Medulla oblongata (tissue), 1 donor: ENCODE measurements around the gene LRP6.
"Not testable (repeated sequence)": the region's sequence is repeated elsewhere in the genome, so short reads cannot be mapped to it uniquely, and the experiment has no call there.

Experiments
- DNase-seq: peaks from one replicate; pipeline ENCODE4 v3.0.0-alpha.2; 2015; ENCODE audit errors: extremely low spot score

LRP6 gene

GRCh38 chr12:12265571-12266388 lies 1.1 kb downstream of the LRP6 start:
- peak; percentile 57 for DNase-seq

DNA sequence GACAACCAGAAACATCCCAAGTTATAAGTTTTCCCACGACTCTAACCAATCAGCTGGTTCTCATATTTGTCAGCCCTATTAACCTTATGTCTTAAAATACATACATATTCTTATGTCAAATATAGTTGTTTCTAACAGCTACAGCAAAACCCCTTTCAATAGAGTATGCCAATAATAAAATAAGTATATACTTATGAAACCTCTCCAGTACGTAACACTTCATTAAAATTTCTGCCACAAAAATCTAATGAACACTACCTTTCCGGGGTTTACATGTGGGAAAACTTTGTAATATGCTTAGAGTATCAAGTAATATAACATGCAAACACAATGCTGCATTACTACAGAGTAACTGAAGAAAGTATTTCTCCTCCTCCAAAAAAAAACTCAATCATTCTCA lies 1.8 kb downstream of the LRP6 start:
- peak; percentile 13 for DNase-seq

DNA sequence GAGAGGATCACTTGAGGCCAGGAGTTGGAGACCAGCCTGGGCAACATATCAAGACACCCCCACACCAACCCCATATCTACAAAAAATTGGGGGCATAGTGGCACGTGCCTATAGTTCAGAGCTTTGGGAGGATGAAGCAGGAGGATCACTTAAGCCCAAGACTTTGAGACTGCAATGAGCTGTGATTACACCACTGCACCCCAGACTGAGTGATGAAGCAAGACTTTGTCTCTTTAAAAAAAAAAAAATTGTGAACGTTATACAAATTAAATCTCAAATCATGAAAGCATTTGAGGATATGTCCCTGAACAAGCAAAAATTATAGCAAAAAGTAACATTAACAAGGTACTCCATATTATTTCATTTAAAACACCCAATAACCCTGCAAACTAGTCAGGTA lies 2.9 kb downstream of the LRP6 start:
- no peak for DNase-seq

- not testable (repeated sequence) for DNase-seq
Measured at GRCh38 chr12:12256291-12256757, 10.5 kb downstream of the LRP6 start.

DNA sequence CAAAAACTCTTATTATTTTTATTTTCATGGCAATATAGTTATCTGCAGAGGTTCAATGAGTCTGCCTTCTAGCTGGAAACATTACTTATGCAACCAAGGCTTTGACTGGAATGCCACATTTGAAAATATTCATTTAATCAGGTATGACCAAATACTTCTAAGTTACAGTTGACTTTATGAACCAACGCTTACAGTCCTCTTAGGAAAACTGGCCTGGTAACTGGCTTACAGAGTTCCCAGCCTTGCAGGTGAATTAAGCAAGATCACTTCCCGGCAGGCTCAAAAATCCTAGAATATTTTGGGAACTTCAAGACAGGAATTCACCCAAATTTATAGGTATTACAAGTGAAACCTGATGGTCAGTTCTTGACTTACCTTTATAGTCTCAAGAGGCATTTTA lies 12.3 kb downstream of the LRP6 start:
- DNase-seq, result no peak

- DNase-seq, result no peak
Measured at GRCh38 chr12:12249216-12250050, 17.4 kb downstream of the LRP6 start.

DNA sequence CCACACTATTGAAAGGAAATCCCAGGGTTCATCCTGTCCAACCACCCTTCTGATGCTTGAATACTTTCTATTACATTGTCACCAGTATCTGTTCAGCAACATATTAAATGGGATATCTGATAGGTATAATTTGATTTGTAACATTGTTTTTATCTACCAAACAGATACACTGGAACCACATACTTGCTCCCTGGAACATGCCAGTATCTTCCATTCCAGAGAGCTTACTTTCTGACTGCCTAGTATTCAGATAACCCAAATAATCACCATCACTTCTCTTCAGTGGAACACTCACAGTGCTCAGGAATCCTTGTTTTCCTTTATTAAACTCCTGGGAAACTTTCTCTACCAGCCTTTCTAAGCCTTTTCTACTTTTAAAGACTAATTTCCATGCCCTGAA lies 19.3 kb downstream of the LRP6 start:
- no peak for DNase-seq

- peak; percentile 88 for DNase-seq
Measured at GRCh38 chr12:12244341-12244740, 22.5 kb downstream of the LRP6 start.

DNA sequence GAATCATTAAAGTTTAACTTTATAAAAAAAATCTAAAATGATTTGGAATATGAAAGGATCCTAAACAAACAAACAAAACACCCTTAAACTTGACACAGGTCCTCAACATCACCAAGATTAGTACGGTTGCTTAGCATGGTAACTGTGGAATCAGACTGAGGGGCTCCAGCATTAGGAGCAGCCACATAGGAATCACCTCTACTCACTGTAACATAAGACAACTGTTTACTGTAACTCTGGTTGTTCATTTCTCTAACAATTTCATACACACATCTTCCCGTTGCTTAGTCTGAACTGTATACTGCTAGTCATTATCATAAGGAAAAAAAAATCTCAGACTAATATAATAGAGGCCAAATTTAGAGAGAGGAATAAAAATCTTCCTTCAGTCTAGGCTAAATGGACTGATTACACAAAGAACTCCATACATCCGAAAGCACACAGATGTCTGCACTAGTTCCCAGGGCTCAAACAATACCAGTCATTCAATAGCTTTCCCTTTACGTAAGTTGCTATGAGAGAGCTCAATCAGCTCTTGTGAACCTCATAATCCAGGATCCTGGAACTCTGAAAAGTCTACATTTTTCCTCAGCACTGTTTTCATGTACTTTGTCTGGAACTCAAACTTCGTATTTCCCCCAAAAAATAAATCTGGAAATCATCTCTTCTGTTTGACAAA lies 26.0 kb downstream of the LRP6 start:
- DNase-seq, result peak; percentile 96

DNA sequence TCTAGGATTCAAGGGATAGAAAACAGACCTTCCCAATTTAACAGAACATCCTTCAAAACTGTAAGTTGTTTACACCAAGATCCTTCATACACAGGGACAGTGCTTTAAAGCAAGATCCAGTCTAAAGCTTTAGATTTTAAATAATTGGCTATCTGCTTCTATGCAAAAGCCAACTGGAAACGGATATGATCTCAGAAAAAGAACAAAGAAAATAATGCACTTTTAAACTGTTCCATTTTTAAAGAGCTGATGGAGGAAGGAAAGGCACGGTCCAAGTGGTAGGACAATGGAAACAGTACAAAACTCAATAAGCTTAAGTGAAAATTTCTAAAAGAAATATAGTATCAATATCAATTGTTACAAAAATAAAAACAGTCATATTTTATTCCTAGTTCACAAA lies 27.7 kb downstream of the LRP6 start:
- no peak for DNase-seq

DNA sequence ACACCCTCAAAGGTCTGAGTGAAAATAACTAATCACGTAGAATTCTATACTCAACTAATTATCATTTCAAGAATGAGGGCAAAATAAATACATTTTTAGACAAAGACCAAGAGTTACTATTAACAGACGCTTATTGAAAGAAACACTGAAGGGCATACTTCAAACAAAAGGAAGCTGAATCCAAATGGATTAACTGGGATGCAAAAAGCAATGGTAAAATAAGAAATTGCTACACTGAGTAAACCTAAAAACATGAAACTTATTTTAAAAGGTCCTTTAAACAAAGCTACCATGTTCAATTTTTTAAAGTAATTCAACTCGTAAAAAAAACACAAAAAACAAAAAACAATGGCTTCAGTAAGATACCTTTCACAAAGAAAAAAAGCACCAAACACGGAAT lies 28.2 kb downstream of the LRP6 start:
- DNase-seq, result no peak

DNA sequence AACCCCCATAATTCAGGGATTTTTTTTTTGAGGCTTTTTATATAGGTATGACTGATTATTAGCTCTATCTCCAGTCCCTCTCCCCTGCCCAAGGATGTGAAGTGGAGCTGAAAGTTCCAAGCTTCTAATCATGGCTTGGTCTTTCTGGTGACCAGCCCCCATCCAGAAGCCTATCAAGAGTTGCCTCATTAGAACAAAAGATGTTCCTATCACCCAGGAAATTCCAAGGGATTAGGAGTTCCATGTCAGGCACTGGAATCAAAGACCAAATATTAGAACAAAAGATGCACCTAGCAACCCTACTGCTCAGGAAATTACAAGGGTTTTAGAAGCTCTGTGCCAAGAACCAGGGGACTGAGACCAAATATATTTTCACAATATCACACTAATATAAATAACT lies 29.9 kb downstream of the LRP6 start:
- DNase-seq, result no peak

DNA sequence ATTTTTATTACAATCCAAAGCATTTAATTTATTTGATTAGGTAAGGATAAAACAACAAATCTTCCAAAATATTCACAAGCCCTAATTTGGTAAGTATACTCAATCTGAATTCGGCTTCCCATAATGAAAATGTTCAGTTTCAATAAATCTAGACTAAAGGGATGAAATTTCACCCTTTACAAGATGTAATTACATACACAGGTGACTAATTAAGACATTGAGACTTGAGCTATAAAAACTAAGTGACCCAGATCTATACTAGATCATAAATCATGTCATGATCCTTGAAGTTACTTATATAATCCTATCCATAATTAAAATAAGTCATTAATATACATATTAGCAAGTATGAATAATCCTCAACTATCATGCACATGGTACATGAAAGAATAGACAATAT lies 36.6 kb downstream of the LRP6 start:
- no peak for DNase-seq

DNA sequence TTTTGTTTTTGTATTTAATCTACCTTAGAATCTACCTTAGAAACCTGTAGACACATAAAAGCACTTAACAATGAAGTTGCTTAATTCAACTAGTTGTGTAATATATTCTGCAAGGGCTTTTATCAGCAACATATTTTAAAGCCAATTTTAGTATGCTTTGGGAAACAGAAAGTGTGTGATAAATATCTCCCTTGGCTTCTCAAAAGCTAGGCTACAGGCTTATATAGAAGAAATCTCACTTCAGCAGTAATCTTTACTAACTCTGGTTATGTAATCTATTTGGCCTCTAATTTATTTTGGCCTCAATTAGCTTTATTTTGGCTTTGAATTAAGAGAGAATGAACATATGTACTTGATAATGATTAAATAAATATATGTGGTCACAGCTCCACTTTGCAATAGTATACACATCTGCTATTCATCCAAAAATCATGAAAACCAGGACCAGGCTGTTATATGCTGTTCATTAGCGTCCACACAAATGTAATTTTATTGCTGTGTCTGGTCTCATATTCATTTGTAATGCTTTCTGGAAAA lies 37.2 kb downstream of the LRP6 start:
- no peak for DNase-seq

DNA sequence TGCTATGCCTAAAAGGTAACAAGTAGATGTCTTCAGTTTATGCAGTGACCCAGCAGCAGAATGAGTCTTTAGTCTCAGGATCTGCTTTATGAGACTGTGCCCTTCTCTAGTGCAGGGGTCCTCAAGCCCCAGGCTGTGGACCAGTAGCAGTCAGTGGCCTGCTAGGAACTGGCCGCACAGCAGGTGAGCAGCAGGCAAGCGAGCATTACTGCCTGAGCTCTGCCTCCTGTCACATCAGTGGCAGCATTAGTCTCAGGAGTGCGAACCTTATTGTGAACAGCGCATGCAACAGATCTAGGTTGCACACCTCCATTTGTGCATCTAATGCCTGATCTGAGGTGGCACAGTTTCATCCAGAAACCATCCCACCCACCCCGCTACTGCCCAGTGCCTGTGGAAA lies 38.4 kb downstream of the LRP6 start:
- DNase-seq, result no peak

- DNase-seq, result no peak
Measured at GRCh38 chr12:12226187-12226586, 40.7 kb downstream of the LRP6 start.

- no peak for DNase-seq
Measured at GRCh38 chr12:12224240-12224940, 42.5 kb downstream of the LRP6 start.

DNA sequence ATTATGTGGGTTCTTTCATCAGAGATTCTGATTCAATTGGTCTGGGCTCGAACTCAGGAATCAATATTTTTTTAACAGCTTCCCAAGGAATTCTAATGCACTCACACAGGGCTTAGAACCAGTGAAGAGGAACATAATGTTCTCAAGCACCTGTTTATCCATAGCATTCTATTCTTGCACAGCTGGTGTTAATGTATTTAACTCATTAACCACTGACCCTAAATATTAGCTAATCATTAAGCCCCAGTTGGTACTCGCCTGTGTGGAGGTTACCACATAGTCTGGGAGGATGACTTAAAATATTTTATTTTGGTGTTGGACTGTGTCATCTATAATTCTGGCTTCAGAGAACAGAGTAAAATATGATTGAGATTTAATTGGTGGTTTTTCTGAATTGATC lies 45.3 kb downstream of the LRP6 start:
- DNase-seq, result no peak

GRCh38 chr12:12219664-12220063 lies 47.2 kb downstream of the LRP6 start:
- DNase-seq, result no peak

DNA sequence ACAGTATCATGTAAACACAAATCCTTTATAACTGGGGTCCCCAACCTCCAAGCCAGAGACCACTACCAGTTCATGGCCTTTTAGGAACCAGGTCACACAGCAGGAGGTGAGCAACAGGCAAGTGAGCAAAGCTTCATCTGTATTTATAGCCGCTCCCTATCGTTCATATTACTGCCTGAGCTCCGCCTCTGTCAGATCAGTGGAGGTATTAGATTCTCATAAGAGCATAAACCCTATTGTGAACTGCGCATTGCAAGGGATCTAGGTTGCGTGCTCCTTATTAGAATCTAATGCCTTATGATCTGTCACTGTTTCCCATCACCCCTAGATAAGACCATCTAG lies 49.9 kb downstream of the LRP6 start:
- DNase-seq, result no peak

DNA sequence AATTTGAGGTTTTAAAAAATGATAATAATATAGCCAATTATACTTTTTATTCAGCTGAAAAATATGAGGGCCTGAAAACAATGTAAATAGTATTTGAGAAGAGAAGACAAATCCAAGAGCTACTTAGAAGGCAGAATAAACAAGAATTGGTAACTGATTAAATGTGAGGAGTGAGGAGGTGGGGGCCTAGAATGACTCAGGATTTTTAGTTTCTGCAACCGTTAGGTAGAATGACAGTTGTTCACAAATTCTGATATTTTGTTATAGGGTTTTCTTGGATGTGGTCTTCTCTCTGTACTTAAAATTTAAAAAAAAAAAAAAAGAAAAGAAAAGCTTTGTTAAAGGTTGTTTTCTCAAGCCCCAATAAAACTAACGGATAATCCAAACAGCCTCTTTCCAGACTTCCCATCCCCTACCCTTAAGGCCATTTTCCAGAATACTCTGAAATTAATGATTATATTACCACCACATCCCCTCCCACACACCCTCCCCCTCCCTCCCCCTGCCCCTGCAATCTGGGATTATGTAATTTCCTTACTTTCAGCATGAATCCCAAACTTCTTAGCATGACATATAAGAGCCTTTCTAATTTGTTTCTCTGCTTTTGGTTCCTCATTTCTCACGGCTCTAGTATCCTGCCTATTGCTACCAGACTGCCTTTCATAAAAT lies 50.4 kb downstream of the LRP6 start:
- no peak for DNase-seq
